CD8-positive, alpha-beta memory T cell (primary cell): ENCODE measurements around the gene SAMSN1. TPM values are rescaled to one million over a fixed set of nuclear protein-coding genes. Genes with fewer than 3 reads are reported as not detected.

ENCODE experiments used
- CTCF ChIA-PET: fragments of 350-600 bp; sonication (Branson Sonifier 250); formaldehyde crosslinking; loops from one replicate; lab custom pipeline; 2021; ENCODE audit warnings: antibody characterized with exemption; lab: Charles Lee
- POLR2A ChIA-PET: fragments of 350-600 bp; sonication (Branson Sonifier 250); formaldehyde crosslinking; loops from one replicate; lab custom pipeline; 2021; ENCODE audit warnings: antibody characterized with exemption; lab: Charles Lee
- DNase-seq, 5 donors: peaks; one replicate each; pipeline versions ENCODE4 v3.0.0 to v3.0.0-alpha.2; 2020 to 2022; ENCODE audit warnings: mixed read lengths in 1 of 5
- H3K27ac ChIP-seq: one replicate; pipeline ENCODE4 v1.7.0; 2013; ENCODE audit warnings: low read depth, mild to moderate bottlenecking, low read length, moderate library complexity
- H3K27me3 ChIP-seq: 2 replicates; pipeline ENCODE4 v1.7.0; 2013; ENCODE audit warnings: low read length, mild to moderate bottlenecking; ENCODE audit not compliant: insufficient read depth, poor library complexity, severe bottlenecking
- H3K36me3 ChIP-seq: 2 replicates; pipeline ENCODE4 v1.7.0; 2013; ENCODE audit warnings: mild to moderate bottlenecking, low read length, moderate library complexity; ENCODE audit not compliant: insufficient read depth
- H3K4me1 ChIP-seq: 2 replicates; pipeline ENCODE4 v1.7.0; 2013; ENCODE audit warnings: mild to moderate bottlenecking, low read length, moderate library complexity; ENCODE audit not compliant: insufficient read depth
- H3K4me3 ChIP-seq: 2 replicates; pipeline ENCODE4 v1.7.0; 2013; ENCODE audit warnings: mild to moderate bottlenecking, low read length
- H3K9me3 ChIP-seq: 2 replicates; pipeline ENCODE4 v1.7.0; 2013; ENCODE audit warnings: mild to moderate bottlenecking, low read length
- H3K27ac Mint-ChIP-seq, 8 donors: one replicate each; pipeline ENCODE4 v1.8.0; 2020 to 2021; ENCODE audit warnings: mixed read lengths in 8 of 8, mild to moderate bottlenecking in 6 of 8, inconsistent platforms in 3 of 8, moderate library complexity in 3 of 8
- H3K27me3 Mint-ChIP-seq, 2 donors: one replicate each; pipeline ENCODE4 v1.8.0; 2020 to 2021; ENCODE audit warnings: mixed read lengths in 2 of 2, mild to moderate bottlenecking in 1 of 2, moderate library complexity in 1 of 2
- H3K36me3 Mint-ChIP-seq, 3 donors: one replicate each; pipeline ENCODE4 v1.8.0; 2020 to 2021; ENCODE audit warnings: mixed read lengths in 3 of 3, inconsistent platforms in 1 of 3, mild to moderate bottlenecking in 1 of 3
- H3K4me1 Mint-ChIP-seq, 3 donors: one replicate each; pipeline ENCODE4 v1.8.0; 2020 to 2021; ENCODE audit warnings: mixed read lengths in 3 of 3, inconsistent platforms in 1 of 3, mild to moderate bottlenecking in 1 of 3
- H3K4me3 Mint-ChIP-seq, 7 donors: one replicate each; pipeline ENCODE4 v1.8.0; 2020 to 2021; ENCODE audit warnings: mixed read lengths in 7 of 7, mild to moderate bottlenecking in 6 of 7, moderate library complexity in 4 of 7, inconsistent platforms in 2 of 7
- H3K9me3 Mint-ChIP-seq, 5 donors: one replicate each; pipeline ENCODE4 v1.8.0; 2020 to 2022; ENCODE audit warnings: mixed read lengths in 5 of 5, mild to moderate bottlenecking in 3 of 5, moderate library complexity in 2 of 5, inconsistent platforms in 1 of 5
- polyA plus RNA-seq: library from polyadenylated mRNA; unstranded; fragments of 300-500 nt; fragmentation: Illumina TruSeq; gene quantifications from one replicate; pipeline ENCODE4 v1.2.3, GENCODE V29; 2021
- total RNA-seq, 2 experiments: library from RNA; stranded (reverse); gene quantifications; one replicate each; pipeline ENCODE4 v1.2.3, GENCODE V29; 2021

Gene SAMSN1
- total and polyA plus RNA-seq, 3 experiments from 2014 or later: 34.1 to 83.2 (median 82.6) TPM

- Histone ChIP-seq H3K4me1 (peaks cover 31% of the 10 kb centered on the region), H3K36me3 (no peaks in the 10 kb centered on the region), H3K4me3 (no peak overlapping the region), H3K27ac (no peak overlapping the region), H3K27me3 (no peaks in the 10 kb centered on the region), H3K9me3 (no peaks in the 10 kb centered on the region)
- Mint-ChIP-seq H3K4me3 (peak overlapping the region in 1 of 7 donors; percentile 4), H3K9me3 (peaks cover 0 to 2% (median 0%) of the 10 kb centered on the region in 5 donors), H3K4me1 (peaks cover 69 to 96% (median 96%) of the 10 kb centered on the region in 3 donors), H3K36me3 (peaks cover 8 to 45% (median 10%) of the 10 kb centered on the region in 3 donors), H3K27me3 (peaks cover 0 to 1% of the 10 kb centered on the region in 2 donors), H3K27ac (peak overlapping the region in 7 of 8 donors; percentile 21 to 89 (median 60))
- POLR2A ChIA-PET: no interaction called here
- CTCF ChIA-PET: interaction anchor here (1.0 kb wide), 1 partner anchor 10 kb away, joined by 3 read pairs; no protein-coding TSS in a partner anchor
- DNase-seq: no peak
Observed at GRCh38 chr21:14536929-14537328, 9.2 kb downstream of the SAMSN1 start.

- Mint-ChIP-seq H3K4me3 (peak overlapping the region in 4 of 7 donors; percentile 14 to 95 (median 88)), H3K27me3 (peaks cover 0 to 1% of the 10 kb centered on the region in 2 donors), H3K4me1 (peaks cover 63 to 95% (median 92%) of the 10 kb centered on the region in 3 donors), H3K27ac (peak overlapping the region; percentile 98 to 100 (median 100)), H3K36me3 (peaks cover 8 to 39% (median 10%) of the 10 kb centered on the region in 3 donors), H3K9me3 (peaks cover 0 to 2% (median 0%) of the 10 kb centered on the region in 5 donors)
- H3K27me3 ChIP-seq: no peaks in the 10 kb centered on the region
- no peak overlapping the region for H3K4me3 ChIP-seq
- ChIA-PET CTCF (interaction anchor here (1.7 kb wide), 1 partner anchor 202 kb away, joined by 4 read pairs; no protein-coding TSS in a partner anchor), POLR2A (interaction anchor here (0.6 kb wide), 1 partner anchor 140 kb away, joined by 3 read pairs; no protein-coding TSS in a partner anchor)
- no peak for DNase-seq
- H3K36me3 ChIP-seq: no peaks in the 10 kb centered on the region
- H3K27ac ChIP-seq: no peak overlapping the region
- no peaks in the 10 kb centered on the region for H3K9me3 ChIP-seq
- H3K4me1 ChIP-seq: peaks cover 35% of the 10 kb centered on the region
Observed at GRCh38 chr21:14535702-14536101, 10.4 kb downstream of the SAMSN1 start.

- Histone ChIP-seq H3K9me3 (no peaks in the 10 kb centered on the region), H3K36me3 (no peaks in the 10 kb centered on the region), H3K27me3 (no peaks in the 10 kb centered on the region), H3K27ac (peak overlapping the region; percentile 62), H3K4me1 (peaks cover 32% of the 10 kb centered on the region), H3K4me3 (peak overlapping the region; percentile 17)
- H3K4me3 Mint-ChIP-seq: peak overlapping the region; percentile 87 to 95 (median 91)
- DNase-seq: peak in 4 of 5 donors; percentile 23 to 86 (median 48)
- peaks cover 60 to 90% (median 89%) of the 10 kb centered on the region in 3 donors for H3K4me1 Mint-ChIP-seq
- ChIA-PET CTCF (interaction anchor here (1.3 to 1.7 kb wide), 3 partner anchors 17 to 204 kb away, joined by 3 to 6 read pairs (median 4); no protein-coding TSS in a partner anchor), POLR2A (interaction anchor here (0.7 to 1.5 kb wide), 3 partner anchors 8 to 186 kb away, joined by 3 to 6 read pairs (median 4); no protein-coding TSS in a partner anchor)
- H3K27me3 Mint-ChIP-seq: peaks cover 0 to 1% of the 10 kb centered on the region in 2 donors
- H3K27ac Mint-ChIP-seq: peak overlapping the region; percentile 98 to 100 (median 100)
- H3K36me3 Mint-ChIP-seq: peaks cover 5 to 35% (median 6%) of the 10 kb centered on the region in 3 donors
- H3K9me3 Mint-ChIP-seq: peaks cover 0 to 2% (median 0%) of the 10 kb centered on the region in 5 donors
Observed at GRCh38 chr21:14533499-14534428, 12.4 kb downstream of the SAMSN1 start.

- Mint-ChIP-seq H3K9me3 (peaks cover 0 to 2% (median 0%) of the 10 kb centered on the region in 5 donors), H3K36me3 (peaks cover under 1 to 34% (median 6%) of the 10 kb centered on the region in 3 donors), H3K27ac (peak overlapping the region; percentile 21 to 93 (median 84)), H3K27me3 (no peaks in the 10 kb centered on the region), H3K4me3 (peak overlapping the region in 1 of 7 donors; percentile 1), H3K4me1 (peaks cover 60 to 89% (median 87%) of the 10 kb centered on the region in 3 donors)
- H3K27ac ChIP-seq: peak overlapping the region; percentile 20
- ChIA-PET POLR2A (no interaction called here), CTCF (interaction anchor here (0.8 kb wide), 1 partner anchor 10 kb away, joined by 3 read pairs; no protein-coding TSS in a partner anchor)
- H3K4me1 ChIP-seq: peaks cover 33% of the 10 kb centered on the region
- H3K9me3 ChIP-seq: no peaks in the 10 kb centered on the region
- H3K36me3 ChIP-seq: no peaks in the 10 kb centered on the region
- no peaks in the 10 kb centered on the region for H3K27me3 ChIP-seq
- H3K4me3 ChIP-seq: no peak overlapping the region
- no peak for DNase-seq
Observed at GRCh38 chr21:14531757-14532316, 14.3 kb downstream of the SAMSN1 start.

DNA sequence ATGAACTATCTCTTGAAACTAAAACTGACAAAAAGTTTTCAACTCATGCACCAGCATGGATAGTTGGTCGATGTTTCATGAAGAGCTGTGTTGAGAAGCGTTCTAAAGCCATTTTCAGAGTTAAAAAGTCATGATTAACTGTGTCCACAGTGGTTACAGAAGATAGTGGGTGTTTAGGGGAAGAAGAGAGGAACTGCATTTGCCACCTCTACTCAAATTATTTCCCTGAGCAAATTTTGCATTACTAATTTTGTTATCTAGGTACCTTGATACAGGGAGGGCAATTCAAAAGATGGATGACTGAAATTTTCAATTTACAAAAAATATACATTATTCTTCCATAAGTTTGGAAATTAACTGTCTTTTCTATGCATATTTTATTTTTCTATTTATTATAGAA is 15.5 kb downstream of the SAMSN1 start:
- H3K27ac ChIP-seq: no peak overlapping the region
- peaks cover 32% of the 10 kb centered on the region for H3K4me1 ChIP-seq
- peak overlapping the region in 1 of 7 donors; percentile 46 for H3K4me3 Mint-ChIP-seq
- H3K9me3 Mint-ChIP-seq: peaks cover 0 to 2% (median 0%) of the 10 kb centered on the region in 5 donors
- no peaks in the 10 kb centered on the region for H3K27me3 Mint-ChIP-seq
- no peak for DNase-seq
- H3K4me3 ChIP-seq: no peak overlapping the region
- no peaks in the 10 kb centered on the region for H3K36me3 ChIP-seq
- H3K27ac Mint-ChIP-seq: peak overlapping the region in 5 of 8 donors; percentile 53 to 90 (median 72)
- peaks cover 0 to 28% (median 0%) of the 10 kb centered on the region in 3 donors for H3K36me3 Mint-ChIP-seq
- H3K4me1 Mint-ChIP-seq: peaks cover 59 to 89% (median 86%) of the 10 kb centered on the region in 3 donors
- no peaks in the 10 kb centered on the region for H3K9me3 ChIP-seq
- POLR2A ChIA-PET: no interaction called here
- H3K27me3 ChIP-seq: no peaks in the 10 kb centered on the region
- CTCF ChIA-PET: no interaction called here

GRCh38 chr21:14528815-14529214 is 17.3 kb downstream of the SAMSN1 start:
- CTCF ChIA-PET: no interaction called here
- peaks cover 30% of the 10 kb centered on the region for H3K4me1 ChIP-seq
- peak overlapping the region in 2 of 8 donors; percentile 10 to 53 for H3K27ac Mint-ChIP-seq

More at GRCh38 chr21:14528815-14529214, 17.3 kb downstream of the SAMSN1 start:
- H3K4me3 Mint-ChIP-seq: peak overlapping the region in 3 of 7 donors; percentile 3 to 74 (median 62)
- H3K36me3 ChIP-seq: no peaks in the 10 kb centered on the region
- peaks cover 0 to 16% (median 0%) of the 10 kb centered on the region in 3 donors for H3K36me3 Mint-ChIP-seq
- no peaks in the 10 kb centered on the region for H3K27me3 Mint-ChIP-seq
- DNase-seq: no peak
- POLR2A ChIA-PET: no interaction called here
- H3K4me1 Mint-ChIP-seq: peaks cover 49 to 87% (median 86%) of the 10 kb centered on the region in 3 donors
- H3K27ac ChIP-seq: no peak overlapping the region
- no peaks in the 10 kb centered on the region for H3K27me3 ChIP-seq
- no peaks in the 10 kb centered on the region for H3K9me3 Mint-ChIP-seq
- H3K4me3 ChIP-seq: no peak overlapping the region
- no peaks in the 10 kb centered on the region for H3K9me3 ChIP-seq
